D721Med (cell line): ENCODE data around the gene IFI16.

Source experiments
- DNase-seq: peaks from one replicate; pipeline ENCODE4 v3.0.0; 2011; ENCODE audit warnings: low spot score; ENCODE audit not compliant: insufficient read length
- FAIRE-seq: peaks from 2 replicates; lab custom pipeline; 2011; peaks lifted over from hg19 to GRCh38; lab: Jason Lieb, UNC
- TF ChIP-seq, protein P1 (sequence below): IDR thresholded peaks from 2 replicates; pipeline ENCODE4 v1.5.1; 2012; ENCODE audit warnings: mild to moderate bottlenecking, control low read depth; ENCODE audit not compliant: insufficient read depth; ENCODE audit errors: missing control alignments

The IFI16 gene

DNA sequence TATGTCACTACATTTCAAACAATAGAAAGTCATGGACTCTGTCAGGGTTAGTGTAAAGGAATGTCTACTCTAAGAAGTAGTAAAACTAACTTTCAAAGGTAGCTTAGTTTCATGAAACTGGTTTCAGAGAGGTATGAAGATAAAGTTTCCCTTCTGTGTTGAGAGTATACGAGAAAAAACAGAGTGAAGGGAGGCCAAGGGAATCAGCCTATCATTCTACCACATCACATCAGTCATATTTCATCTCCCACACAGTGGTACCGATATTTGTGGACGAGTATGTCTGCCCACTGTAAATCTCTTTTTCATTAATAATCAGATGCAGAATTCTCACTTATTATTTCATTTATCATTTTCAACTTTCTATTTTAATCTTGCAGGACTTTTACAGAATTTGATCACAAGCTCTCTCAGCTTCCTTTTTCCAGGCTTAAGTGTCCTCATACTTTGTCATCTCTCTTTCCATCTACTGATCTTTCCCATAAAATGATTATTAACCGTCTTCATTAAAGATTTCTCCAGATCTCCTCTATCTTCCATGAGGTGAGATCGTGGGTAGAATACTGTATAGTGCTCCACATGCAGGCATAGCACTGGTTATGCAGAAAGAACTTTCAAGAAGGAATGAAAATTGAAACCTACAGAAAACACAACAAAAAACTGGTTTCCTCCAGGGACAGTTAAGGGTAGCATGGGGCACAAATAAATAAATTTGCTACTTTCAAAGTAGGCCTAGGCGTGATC, 11.5 kb upstream of the IFI16 start:
- DNase-seq = no peak
- FAIRE-seq = no peak
- TF ChIP-seq, protein P1, sequence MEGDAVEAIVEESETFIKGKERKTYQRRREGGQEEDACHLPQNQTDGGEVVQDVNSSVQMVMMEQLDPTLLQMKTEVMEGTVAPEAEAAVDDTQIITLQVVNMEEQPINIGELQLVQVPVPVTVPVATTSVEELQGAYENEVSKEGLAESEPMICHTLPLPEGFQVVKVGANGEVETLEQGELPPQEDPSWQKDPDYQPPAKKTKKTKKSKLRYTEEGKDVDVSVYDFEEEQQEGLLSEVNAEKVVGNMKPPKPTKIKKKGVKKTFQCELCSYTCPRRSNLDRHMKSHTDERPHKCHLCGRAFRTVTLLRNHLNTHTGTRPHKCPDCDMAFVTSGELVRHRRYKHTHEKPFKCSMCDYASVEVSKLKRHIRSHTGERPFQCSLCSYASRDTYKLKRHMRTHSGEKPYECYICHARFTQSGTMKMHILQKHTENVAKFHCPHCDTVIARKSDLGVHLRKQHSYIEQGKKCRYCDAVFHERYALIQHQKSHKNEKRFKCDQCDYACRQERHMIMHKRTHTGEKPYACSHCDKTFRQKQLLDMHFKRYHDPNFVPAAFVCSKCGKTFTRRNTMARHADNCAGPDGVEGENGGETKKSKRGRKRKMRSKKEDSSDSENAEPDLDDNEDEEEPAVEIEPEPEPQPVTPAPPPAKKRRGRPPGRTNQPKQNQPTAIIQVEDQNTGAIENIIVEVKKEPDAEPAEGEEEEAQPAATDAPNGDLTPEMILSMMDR = no peak

DNA sequence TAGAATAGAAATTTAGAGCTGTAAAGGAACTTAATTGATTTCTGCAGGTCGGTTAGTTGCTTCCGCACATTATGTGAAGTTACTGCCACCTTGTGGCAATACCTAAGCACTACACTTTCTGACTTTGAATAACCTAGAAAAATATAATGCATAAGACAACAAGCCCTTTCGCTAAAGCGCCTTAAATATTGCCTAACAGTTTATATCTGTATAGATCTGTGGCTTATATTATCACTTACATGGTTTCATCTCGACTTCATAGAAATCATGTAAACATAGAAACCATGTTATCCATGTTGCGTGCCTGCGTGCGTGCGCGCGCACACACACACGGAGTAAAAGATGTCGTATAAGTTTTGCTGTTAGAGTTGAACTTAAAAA, 10.9 kb upstream of the IFI16 start:
- TF ChIP-seq, protein P1 = peak; percentile 97
- FAIRE-seq (peak; percentile 84), DNase-seq (peak; percentile 35)

DNA sequence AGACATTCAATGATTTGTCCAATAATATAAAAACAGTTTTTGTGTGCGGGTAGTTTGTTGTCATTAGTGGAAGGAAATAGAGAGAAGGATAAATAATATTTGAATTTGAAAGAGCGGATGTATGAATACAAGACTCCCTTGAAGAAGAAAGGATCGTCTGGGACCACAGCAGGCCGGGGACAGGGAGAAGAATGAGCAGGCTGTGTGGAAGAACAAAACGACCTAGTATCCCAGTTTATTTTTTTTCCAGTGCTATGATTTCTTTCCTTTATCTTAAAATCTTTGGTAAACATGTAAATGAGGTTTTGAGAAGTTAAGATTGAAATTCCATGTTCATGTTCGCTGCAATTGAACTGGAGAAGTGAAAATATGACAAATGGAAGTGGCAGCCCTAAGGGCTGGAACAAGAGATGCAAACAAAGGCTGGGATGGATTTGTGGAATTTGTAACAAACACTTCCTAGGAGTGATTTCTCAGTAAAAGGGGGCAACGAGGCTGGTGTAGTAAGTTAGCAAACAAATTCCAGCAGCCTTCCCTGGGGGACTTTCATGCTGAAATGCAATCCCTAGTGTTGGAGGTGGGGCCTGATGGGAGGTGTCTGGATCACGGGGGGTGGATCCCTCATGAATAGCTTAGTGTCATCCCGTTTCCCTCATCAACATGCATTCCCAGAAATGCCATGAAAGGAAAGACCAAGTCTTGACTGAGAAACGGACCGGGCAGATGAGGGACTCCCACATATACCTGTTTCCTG, 10.2 kb upstream of the IFI16 start:
- TF ChIP-seq, protein P1 = no peak
- DNase-seq = no peak
- no peak for FAIRE-seq

GRCh38 chr1:159000070-159000409, 9.7 kb upstream of the IFI16 start:
- TF ChIP-seq, protein P1 = no peak
- DNase-seq (no peak), FAIRE-seq (no peak)

DNA sequence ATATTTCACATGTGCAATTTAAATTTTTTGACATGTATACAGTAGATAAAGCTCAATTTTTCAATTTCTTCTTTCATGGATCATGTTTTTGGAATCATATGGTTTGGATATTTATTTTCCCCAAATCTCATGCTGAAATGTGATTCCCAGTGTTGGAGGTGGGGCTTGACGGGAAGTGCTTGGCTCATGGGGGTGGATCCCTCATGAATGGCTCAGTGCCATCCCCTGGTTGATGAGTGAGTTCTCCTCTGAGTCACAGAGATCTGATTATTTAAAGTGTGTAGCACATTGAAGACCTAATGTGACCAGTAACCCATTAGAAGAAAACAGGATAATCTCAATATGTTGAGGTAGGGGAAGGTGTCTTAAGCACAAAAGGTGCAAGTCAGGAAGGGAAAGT, 9.1 kb upstream of the IFI16 start:
- FAIRE-seq (no peak), DNase-seq (no peak)
- TF ChIP-seq, protein P1 = no peak

- FAIRE-seq (no peak), DNase-seq (no peak)
Observed at GRCh38 chr1:159005161-159005560, 4.5 kb upstream of the IFI16 start.

More at GRCh38 chr1:159005161-159005560, 4.5 kb upstream of the IFI16 start:
- TF ChIP-seq, protein P1 = no peak
